ENCODE data around the gene GLYR1. TPM values are rescaled to one million over a fixed set of nuclear protein-coding genes. Genes with fewer than 3 reads are reported as not detected.

Gene GLYR1
- total RNA-seq, 2 donors from 2014 or later, result 57.4 to 60.8 TPM

- 73% methylated on average over 4 of the region's 4 CpGs for WGBS
- Histone ChIP-seq H3K9me3 (no peaks in the 10 kb centered on the region), H3K36me3 (no peaks in the 10 kb centered on the region), H3K4me3 (no peak overlapping the region), H3K4me1 (replicated peaks) (no peaks in the 10 kb centered on the region), H3K27ac (no peak overlapping the region), H3K27me3 (replicated peaks; ENCODE audit: insufficient read depth) (no peaks in the 10 kb centered on the region)
- TF ChIP-seq POLR2A (IDR thresholded peaks at IDR 0.05) (no peak), CTCF (IDR thresholded peaks at IDR 0.05) (no peak), POLR2AphosphoS5 (IDR thresholded peaks at IDR 0.05) (no peak)
- DNase-seq (ENCODE audit: low spot score), result no peak
- intact Hi-C loops (cut with DNase I), result no loop called here
Observed at GRCh38 chr16:4780235-4780634, 66.9 kb downstream of the GLYR1 start.

DNA sequence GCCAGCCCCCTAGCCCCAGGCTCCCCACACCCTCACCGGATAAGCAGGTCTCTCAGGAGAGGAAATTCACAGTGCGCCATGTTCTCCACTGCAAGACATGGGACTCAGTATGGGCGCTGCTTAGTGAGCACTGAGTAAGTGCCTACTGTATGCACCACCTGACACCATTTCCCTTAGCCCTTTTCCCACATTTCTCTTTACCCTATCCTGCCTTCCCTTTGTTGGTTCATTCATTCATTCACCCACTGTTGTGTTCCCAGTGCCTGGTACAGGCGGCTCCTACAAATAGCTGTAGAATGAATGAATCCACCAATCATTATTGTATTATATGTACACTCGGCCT lies 69.1 kb downstream of the GLYR1 start:
- no peaks in the 10 kb centered on the region for H3K9me3 ChIP-seq
- no peaks in the 10 kb centered on the region for H3K27me3 ChIP-seq (replicated peaks; ENCODE audit: insufficient read depth)
- H3K27ac ChIP-seq, result no peak overlapping the region
- intact Hi-C loops (cut with DNase I), result no loop called here
- TF ChIP-seq POLR2AphosphoS5 (IDR thresholded peaks at IDR 0.05) (no peak), CTCF (IDR thresholded peaks at IDR 0.05) (no peak), POLR2A (IDR thresholded peaks at IDR 0.05) (no peak)
- no peaks in the 10 kb centered on the region for H3K36me3 ChIP-seq
- WGBS, result 94% methylated on average over 3 of the region's 5 CpGs
- no peak for DNase-seq (ENCODE audit: low spot score)
- no peak overlapping the region for H3K4me3 ChIP-seq
- no peaks in the 10 kb centered on the region for H3K4me1 ChIP-seq (replicated peaks)

DNA sequence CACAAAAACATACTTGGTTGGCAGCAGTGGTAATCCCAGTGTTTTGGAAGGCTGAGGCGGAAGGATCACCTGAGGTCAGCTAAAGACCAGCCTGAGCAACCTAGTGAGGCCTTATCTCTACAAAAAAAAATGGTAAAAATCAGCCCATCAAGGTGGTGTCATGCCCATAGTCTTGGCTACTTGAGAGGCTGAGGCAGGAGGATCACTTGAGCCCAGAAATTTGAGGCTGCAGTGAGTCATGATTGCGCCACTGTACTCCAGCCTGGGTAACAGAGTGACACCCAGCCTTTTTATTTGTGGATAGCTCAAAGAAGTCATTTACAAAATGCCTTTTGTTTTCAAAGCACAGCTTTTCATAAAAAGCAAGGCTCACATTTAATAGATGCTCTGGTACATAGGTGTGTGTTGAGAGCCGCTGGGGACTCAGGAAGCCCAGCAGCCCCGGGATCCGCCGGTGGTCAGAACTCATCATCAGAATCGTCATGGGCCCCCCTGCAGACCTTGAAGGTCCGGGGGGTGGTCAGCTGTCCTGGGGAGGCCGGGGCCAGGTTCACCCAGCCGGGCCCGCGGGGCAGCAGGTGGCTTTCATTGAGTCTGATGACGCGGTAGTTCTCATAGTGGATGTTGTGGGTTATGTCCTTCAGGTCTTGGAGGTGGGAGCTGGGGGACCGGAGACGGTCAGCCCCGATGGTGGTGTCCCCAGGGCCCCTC lies 69.6 kb downstream of the GLYR1 start:
- intact Hi-C loops (cut with DNase I), result no loop called here
- no peaks in the 10 kb centered on the region for H3K27me3 ChIP-seq (replicated peaks; ENCODE audit: insufficient read depth)
- no peak for DNase-seq (ENCODE audit: low spot score)
- H3K27ac ChIP-seq, result no peak overlapping the region
- WGBS, result 85% methylated on average over 13 of the region's 17 CpGs
- H3K9me3 ChIP-seq, result no peaks in the 10 kb centered on the region
- TF ChIP-seq CTCF (IDR thresholded peaks at IDR 0.05), result no peak
- no peak for TF ChIP-seq POLR2A (IDR thresholded peaks at IDR 0.05)
- TF ChIP-seq POLR2AphosphoS5 (IDR thresholded peaks at IDR 0.05), result no peak
- H3K36me3 ChIP-seq, result no peaks in the 10 kb centered on the region
- no peak overlapping the region for H3K4me3 ChIP-seq
- H3K4me1 ChIP-seq (replicated peaks), result no peaks in the 10 kb centered on the region

- intact Hi-C loops (cut with DNase I), result no loop called here
- H3K27ac ChIP-seq, result no peak overlapping the region
- H3K27me3 ChIP-seq (replicated peaks; ENCODE audit: insufficient read depth), result no peaks in the 10 kb centered on the region
- H3K4me1 ChIP-seq (replicated peaks), result no peaks in the 10 kb centered on the region
- 94% methylated on average over 2 of the region's 2 CpGs for WGBS
- H3K4me3 ChIP-seq, result no peak overlapping the region
- DNase-seq (ENCODE audit: low spot score), result no peak
- H3K9me3 ChIP-seq, result no peaks in the 10 kb centered on the region
- TF ChIP-seq POLR2A (IDR thresholded peaks at IDR 0.05) (no peak), POLR2AphosphoS5 (IDR thresholded peaks at IDR 0.05) (no peak), CTCF (IDR thresholded peaks at IDR 0.05) (no peak)
- no peaks in the 10 kb centered on the region for H3K36me3 ChIP-seq
Observed at GRCh38 chr16:4776141-4776705, 70.9 kb downstream of the GLYR1 start.

DNA sequence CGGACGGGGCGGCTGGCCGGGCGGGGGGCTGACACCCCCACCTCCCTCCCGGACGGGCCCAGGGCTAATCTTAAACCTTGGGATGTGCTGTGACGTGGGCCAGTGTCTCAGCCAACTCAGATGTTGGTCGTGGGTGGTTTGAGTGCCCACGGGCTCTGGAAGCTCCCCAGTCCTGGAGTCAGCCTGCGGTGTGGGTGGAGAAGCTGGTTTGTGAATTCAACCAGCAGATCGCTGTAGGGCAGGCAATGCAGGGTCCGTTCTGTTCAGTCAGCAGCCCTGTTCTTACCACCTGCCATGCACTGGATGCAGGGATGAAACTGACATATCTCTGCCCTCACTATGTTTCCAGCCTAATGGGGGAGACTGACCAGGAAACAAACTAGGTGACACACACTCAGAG lies 72.1 kb downstream of the GLYR1 start:
- Histone ChIP-seq H3K27me3 (replicated peaks; ENCODE audit: insufficient read depth) (no peaks in the 10 kb centered on the region), H3K9me3 (no peaks in the 10 kb centered on the region), H3K4me3 (no peak overlapping the region), H3K27ac (no peak overlapping the region), H3K4me1 (replicated peaks) (no peaks in the 10 kb centered on the region), H3K36me3 (no peaks in the 10 kb centered on the region)
- WGBS, result 94% methylated on average over 8 of the region's 13 CpGs
- intact Hi-C loops (cut with DNase I), result no loop called here
- no peak for DNase-seq (ENCODE audit: low spot score)
- TF ChIP-seq CTCF (IDR thresholded peaks at IDR 0.05) (no peak), POLR2A (IDR thresholded peaks at IDR 0.05) (no peak), POLR2AphosphoS5 (IDR thresholded peaks at IDR 0.05) (no peak)
